Keratinocyte (primary cell): ENCODE measurements around the gene IRAK2.
"Not testable (repeated sequence)": the region's sequence is repeated elsewhere in the genome, so short reads cannot be mapped to it uniquely, and the experiment has no call there.

Source experiments
- CTCF ChIP-seq, 3 experiments: IDR thresholded peaks in 1 of 3; conservative IDR thresholded peaks in 1 of 3; optimal IDR thresholded peaks in 1 of 3; 2 replicates in 2 of 3; 3 replicates in 1 of 3; pipeline versions ENCODE3 to v1.5.1; 2011; ENCODE audit warnings: low read length in 3 of 3, mild to moderate bottlenecking in 3 of 3, moderate library complexity in 2 of 3, control low read depth in 1 of 3, inconsistent platforms in 1 of 3; ENCODE audit not compliant: insufficient read depth in 2 of 3; ENCODE audit errors: extremely low read depth in 1 of 3
- EZH2 ChIP-seq: IDR thresholded peaks from one replicate; pipeline ENCODE4 v1.6.1; 2012; ENCODE audit warnings: inconsistent platforms, mild to moderate bottlenecking, low read length, moderate library complexity

DNA sequence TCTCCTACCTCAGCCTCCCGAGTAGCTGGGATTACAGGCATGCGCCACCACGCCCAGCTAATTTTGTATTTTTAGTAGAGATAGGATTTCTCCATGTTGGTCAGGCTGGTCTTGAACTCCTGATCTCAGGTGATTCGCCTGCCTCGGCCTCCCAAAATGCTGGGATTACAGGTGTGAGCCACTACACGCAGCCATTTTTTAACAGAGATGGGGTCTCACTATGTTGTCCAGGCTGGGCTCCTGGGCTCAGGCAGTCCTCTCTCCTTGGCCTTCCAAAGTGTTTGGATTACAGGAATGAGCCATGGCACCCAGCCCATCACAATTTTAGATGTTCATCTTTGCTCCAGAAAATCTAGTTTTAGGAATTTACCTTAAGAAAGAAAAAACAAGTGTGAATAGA lies 6.2 kb upstream of the IRAK2 start:
- not testable (repeated sequence) for TF ChIP-seq CTCF (optimal IDR thresholded peaks at IDR 0.05 in 1 of 3, IDR thresholded peaks at IDR 0.05 in 1 of 3, conservative IDR thresholded peaks at IDR 0.05 in 1 of 3; ENCODE audit: extremely low read depth in 1 of 3, insufficient read depth in 2 of 3, low read length in 3 of 3); EZH2
